HepG2 (cell line): ENCODE measurements around the gene ACTR1A. TPM values are rescaled to one million over a fixed set of nuclear protein-coding genes. Genes with fewer than 3 reads are reported as not detected.

ENCODE experiments used
- ARID4A ChIP-seq: sonication (generic); formaldehyde crosslinking; IDR thresholded peaks from 2 replicates; pipeline ENCODE4 v1.5.0; 2020; ENCODE audit warnings: mild to moderate bottlenecking, missing genetic modification reagents, borderline replicate concordance
- ATF1 ChIP-seq: IDR thresholded peaks from 2 replicates; pipeline ENCODE4 v1.6.1; 2016; ENCODE audit warnings: mild to moderate bottlenecking, control low read depth
- BORCS8-MEF2B ChIP-seq: sonication (generic); formaldehyde crosslinking; IDR thresholded peaks from 2 replicates; pipeline ENCODE4 v1.8.0; 2022; ENCODE audit warnings: mild to moderate bottlenecking, missing genetic modification reagents
- CEBPB ChIP-seq: IDR thresholded peaks from 2 replicates; pipeline ENCODE4 v1.6.1; 2011; ENCODE audit warnings: low read depth, low read length, improper control_type of control experiment, borderline replicate concordance
- HNRNPUL1 ChIP-seq: fragments of 200-400 bp; formaldehyde crosslinking; IDR thresholded peaks from 2 replicates; pipeline ENCODE4 v1.6.1; 2017; ENCODE audit warnings: low read depth, mild to moderate bottlenecking, low read length, moderate library complexity
- KLF11 ChIP-seq: IDR thresholded peaks from 2 replicates; pipeline ENCODE4 v1.6.1; 2016; ENCODE audit warnings: missing compliant biosample characterization
- MATR3 ChIP-seq: sonication (generic); formaldehyde crosslinking; IDR thresholded peaks from 2 replicates; pipeline ENCODE4 v1.4.0; 2020; ENCODE audit warnings: missing genetic modification reagents
- MLXIP ChIP-seq: sonication (generic); formaldehyde crosslinking; IDR thresholded peaks from 2 replicates; pipeline ENCODE4 v1.9.0; 2021; ENCODE audit warnings: missing genetic modification reagents, borderline replicate concordance
- NPAS2 ChIP-seq: sonication (generic); formaldehyde crosslinking; IDR thresholded peaks from 2 replicates; pipeline ENCODE4 v1.8.0; 2022; ENCODE audit warnings: mild to moderate bottlenecking, missing genetic modification reagents, borderline replicate concordance
- RAD21 ChIP-seq: fragments of 450-650 bp; formaldehyde crosslinking; IDR thresholded peaks from 2 replicates; pipeline ENCODE4 v1.5.0; 2020; ENCODE audit warnings: mild to moderate bottlenecking
- TFDP1 ChIP-seq: IDR thresholded peaks from 2 replicates; pipeline ENCODE4 v1.6.1; 2016; ENCODE audit warnings: missing compliant biosample characterization, missing genetic modification reagents, borderline replicate concordance
- ZNF17 ChIP-seq: sonication (generic); formaldehyde crosslinking; IDR thresholded peaks from 2 replicates; pipeline ENCODE4 v1.5.0; 2020; ENCODE audit warnings: mild to moderate bottlenecking, missing genetic modification reagents
- ZNF570 ChIP-seq: sonication (generic); formaldehyde crosslinking; IDR thresholded peaks from 2 replicates; pipeline ENCODE4 v1.4.0; 2020; ENCODE audit warnings: mild to moderate bottlenecking, missing genetic modification reagents, borderline replicate concordance
- ZNF598 ChIP-seq: sonication (generic); formaldehyde crosslinking; IDR thresholded peaks from 2 replicates; pipeline ENCODE4 v1.5.1; 2020; ENCODE audit warnings: mild to moderate bottlenecking, missing genetic modification reagents, borderline replicate concordance
- ZNF614 ChIP-seq: IDR thresholded peaks from 2 replicates; pipeline ENCODE4 v1.6.1; 2018; ENCODE audit warnings: missing biosample characterization, missing genetic modification reagents, inconsistent platforms, borderline replicate concordance
- polyA plus RNA-seq, 8 experiments: library from polyadenylated mRNA; depleted of rRNA in 3 of 8; stranded (reverse) in 7 of 8; unstranded in 1 of 8; fragments of >200 nt; fragmentation: Illumina TruSeq in 4 of 8; extraction: Trizol in 4 of 8; gene quantifications; 2 replicates each; pipeline versions ENCODE4 v1.2.1 to v1.2.3, GENCODE V29; 2011 to 2016; ENCODE audit warnings: low read depth in 4 of 8, missing spikeins in 1 of 8, mixed read lengths in 1 of 8; ENCODE audit not compliant: insufficient read depth in 1 of 8
- total RNA-seq, 5 experiments: library from RNA; depleted of rRNA; stranded (reverse); fragments of >200 nt; fragmentation: Illumina TruSeq; extraction: Trizol; gene quantifications; 2 replicates each; pipeline ENCODE4 v1.2.3, GENCODE V29; 2016; ENCODE audit warnings: low read depth in 1 of 5
- TF ChIP-seq, protein P1 (sequence below): sonication (generic); formaldehyde crosslinking; IDR thresholded peaks from 2 replicates; pipeline ENCODE4 v1.4.0; 2020; ENCODE audit warnings: low read depth, missing genetic modification reagents

The ACTR1A gene
- total and polyA plus RNA-seq, 2 of the 13 experiments (the other 11 are each of a cell fraction or from before 2014, with no cell fraction given): 59.6 to 62.8 TPM

- no peak for TF ChIP-seq MATR3 (CRISPR knock-in tag)
- 0 out of 2 replicates have a peak, but pooled peaks have one; percentile 32 for TF ChIP-seq BORCS8-MEF2B (CRISPR knock-in tag)
- no peak for TF ChIP-seq HNRNPUL1
- no peak for TF ChIP-seq ZNF17 (CRISPR knock-in tag)
- TF ChIP-seq, protein P1, sequence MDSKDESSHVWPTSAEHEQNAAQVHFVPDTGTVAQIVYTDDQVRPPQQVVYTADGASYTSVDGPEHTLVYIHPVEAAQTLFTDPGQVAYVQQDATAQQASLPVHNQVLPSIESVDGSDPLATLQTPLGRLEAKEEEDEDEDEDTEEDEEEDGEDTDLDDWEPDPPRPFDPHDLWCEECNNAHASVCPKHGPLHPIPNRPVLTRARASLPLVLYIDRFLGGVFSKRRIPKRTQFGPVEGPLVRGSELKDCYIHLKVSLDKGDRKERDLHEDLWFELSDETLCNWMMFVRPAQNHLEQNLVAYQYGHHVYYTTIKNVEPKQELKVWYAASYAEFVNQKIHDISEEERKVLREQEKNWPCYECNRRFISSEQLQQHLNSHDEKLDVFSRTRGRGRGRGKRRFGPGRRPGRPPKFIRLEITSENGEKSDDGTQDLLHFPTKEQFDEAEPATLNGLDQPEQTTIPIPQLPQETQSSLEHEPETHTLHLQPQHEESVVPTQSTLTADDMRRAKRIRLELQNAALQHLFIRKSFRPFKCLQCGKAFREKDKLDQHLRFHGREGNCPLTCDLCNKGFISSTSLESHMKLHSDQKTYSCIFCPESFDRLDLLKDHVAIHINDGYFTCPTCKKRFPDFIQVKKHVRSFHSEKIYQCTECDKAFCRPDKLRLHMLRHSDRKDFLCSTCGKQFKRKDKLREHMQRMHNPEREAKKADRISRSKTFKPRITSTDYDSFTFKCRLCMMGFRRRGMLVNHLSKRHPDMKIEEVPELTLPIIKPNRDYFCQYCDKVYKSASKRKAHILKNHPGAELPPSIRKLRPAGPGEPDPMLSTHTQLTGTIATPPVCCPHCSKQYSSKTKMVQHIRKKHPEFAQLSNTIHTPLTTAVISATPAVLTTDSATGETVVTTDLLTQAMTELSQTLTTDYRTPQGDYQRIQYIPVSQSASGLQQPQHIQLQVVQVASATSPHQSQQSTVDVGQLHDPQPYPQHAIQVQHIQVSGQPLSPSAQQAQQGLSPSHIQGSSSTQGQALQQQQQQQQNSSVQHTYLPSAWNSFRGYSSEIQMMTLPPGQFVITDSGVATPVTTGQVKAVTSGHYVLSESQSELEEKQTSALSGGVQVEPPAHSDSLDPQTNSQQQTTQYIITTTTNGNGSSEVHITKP (CRISPR knock-in tag): 0 out of 2 replicates have a peak, but pooled peaks have one; percentile 47
- TF ChIP-seq CEBPB: no peak
- TF ChIP-seq MLXIP (CRISPR knock-in tag): no peak
- peak; percentile 58; the same call in 1 of the 2 replicates for TF ChIP-seq KLF11
- TF ChIP-seq TFDP1 (CRISPR knock-in tag): peak; percentile 57; the same call in 1 of the 2 replicates
- 0 out of 2 replicates have a peak, but pooled peaks have one; percentile 40 for TF ChIP-seq RAD21 (CRISPR knock-in tag)
- no peak for TF ChIP-seq NPAS2
- peak; percentile 64 for TF ChIP-seq ATF1 (CRISPR knock-in tag)
- no peak for TF ChIP-seq ZNF570 (CRISPR knock-in tag)
- TF ChIP-seq ARID4A (CRISPR knock-in tag): peak; percentile 86; the same call in 1 of the 2 replicates
- peak; percentile 75 for TF ChIP-seq ZNF598
- TF ChIP-seq ZNF614 (CRISPR knock-in tag): peak; percentile 56; the same call in 1 of the 2 replicates
These were observed 70.2 kb downstream of the ACTR1A start, which contains the start of gene CUEDC2 (continued) for GRCh38 chr10:102432162-102432950.
